Measurements from ENCODE around the gene NEU1. TPM values are rescaled to one million over a fixed set of nuclear protein-coding genes. Genes with fewer than 3 reads are reported as not detected.

Gene NEU1
- polyA plus RNA-seq, 1 donor (not counting 4 experiments of a cell fraction or from before 2014, with no cell fraction given) = 27.9 TPM

DNA sequence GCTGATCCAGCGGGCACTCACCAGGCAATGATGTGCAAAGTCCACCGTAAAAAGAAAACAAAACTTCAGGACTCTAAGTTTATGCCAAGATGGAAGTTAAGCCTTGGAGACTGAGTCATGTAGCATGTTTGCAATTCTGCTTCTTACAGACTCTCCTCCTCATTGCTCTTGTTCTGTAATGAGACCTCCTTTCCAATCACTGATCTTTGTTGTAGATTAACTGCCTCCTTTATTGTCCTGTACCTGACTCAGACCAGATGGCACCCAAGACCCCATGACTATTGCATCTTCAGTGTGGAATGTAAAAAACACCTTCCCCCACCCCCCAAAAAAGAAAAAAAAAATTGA lies 11.2 kb downstream of the NEU1 start:
- no peak overlapping the region for H3K9ac ChIP-seq (ENCODE audit: control insufficient read depth, extremely low read depth, insufficient read depth, low read length)
- no peak overlapping the region for H3K4me3 ChIP-seq (ENCODE audit: control insufficient read depth in 2 of 3, extremely low read depth in 1 of 3, insufficient read depth in 2 of 3, low read depth in 1 of 3, low read length in 3 of 3)
- no peak for FAIRE-seq
- no peaks in the 10 kb centered on the region for H3K9me1 ChIP-seq (ENCODE audit: control insufficient read depth, extremely low read depth, insufficient read depth, low read length)
- no peak overlapping the region for H2AFZ ChIP-seq (ENCODE audit: control insufficient read depth, low read length)
- H3K9me3 ChIP-seq (ENCODE audit: control insufficient read depth, low read depth, low read length) = no peaks in the 10 kb centered on the region
- H3K27ac ChIP-seq (ENCODE audit: control insufficient read depth, insufficient read depth, low read length) = no peak overlapping the region
- H3K36me3 ChIP-seq (ENCODE audit: control insufficient read depth in 2 of 2, extremely low read depth in 1 of 2, insufficient read depth in 2 of 2, low read length in 2 of 2) = peaks cover 0 to 2% of the 10 kb centered on the region in 2 experiments
- H3K4me1 ChIP-seq (ENCODE audit: control insufficient read depth, extremely low read depth, insufficient read depth, low read length) = no peaks in the 10 kb centered on the region
- TF ChIP-seq, protein P1, sequence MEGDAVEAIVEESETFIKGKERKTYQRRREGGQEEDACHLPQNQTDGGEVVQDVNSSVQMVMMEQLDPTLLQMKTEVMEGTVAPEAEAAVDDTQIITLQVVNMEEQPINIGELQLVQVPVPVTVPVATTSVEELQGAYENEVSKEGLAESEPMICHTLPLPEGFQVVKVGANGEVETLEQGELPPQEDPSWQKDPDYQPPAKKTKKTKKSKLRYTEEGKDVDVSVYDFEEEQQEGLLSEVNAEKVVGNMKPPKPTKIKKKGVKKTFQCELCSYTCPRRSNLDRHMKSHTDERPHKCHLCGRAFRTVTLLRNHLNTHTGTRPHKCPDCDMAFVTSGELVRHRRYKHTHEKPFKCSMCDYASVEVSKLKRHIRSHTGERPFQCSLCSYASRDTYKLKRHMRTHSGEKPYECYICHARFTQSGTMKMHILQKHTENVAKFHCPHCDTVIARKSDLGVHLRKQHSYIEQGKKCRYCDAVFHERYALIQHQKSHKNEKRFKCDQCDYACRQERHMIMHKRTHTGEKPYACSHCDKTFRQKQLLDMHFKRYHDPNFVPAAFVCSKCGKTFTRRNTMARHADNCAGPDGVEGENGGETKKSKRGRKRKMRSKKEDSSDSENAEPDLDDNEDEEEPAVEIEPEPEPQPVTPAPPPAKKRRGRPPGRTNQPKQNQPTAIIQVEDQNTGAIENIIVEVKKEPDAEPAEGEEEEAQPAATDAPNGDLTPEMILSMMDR (optimal IDR thresholded peaks at IDR 0.05 in 1 of 3, IDR thresholded peaks at IDR 0.05 in 1 of 3, conservative IDR thresholded peaks at IDR 0.05 in 1 of 3; ENCODE audit: extremely low read depth in 1 of 3, insufficient read depth in 2 of 3, low read length in 3 of 3) = no peak
- TF ChIP-seq EZH2 (IDR thresholded peaks at IDR 0.05; ENCODE audit: low read length) = no peak
- DNase-seq (ENCODE audit: low read depth, low spot score) = no peak
- no peak overlapping the region for H3K4me2 ChIP-seq (ENCODE audit: control insufficient read depth, extremely low read depth, insufficient read depth, low read depth, low read length)
- dilution Hi-C loops (cut with MboI; ENCODE audit: extremely low pct_ligation_motif_present, low sequenced_read_pairs) = no loop called here
- no peaks in the 10 kb centered on the region for H3K27me3 ChIP-seq (ENCODE audit: control insufficient read depth, extremely low read depth, insufficient read depth, low read length)
- no peaks in the 10 kb centered on the region for H3K79me2 ChIP-seq (ENCODE audit: control insufficient read depth, insufficient read depth, low read length)
- no peaks in the 10 kb centered on the region for H4K20me1 ChIP-seq (ENCODE audit: control insufficient read depth, extremely low read depth, insufficient read depth, low read length)

DNA sequence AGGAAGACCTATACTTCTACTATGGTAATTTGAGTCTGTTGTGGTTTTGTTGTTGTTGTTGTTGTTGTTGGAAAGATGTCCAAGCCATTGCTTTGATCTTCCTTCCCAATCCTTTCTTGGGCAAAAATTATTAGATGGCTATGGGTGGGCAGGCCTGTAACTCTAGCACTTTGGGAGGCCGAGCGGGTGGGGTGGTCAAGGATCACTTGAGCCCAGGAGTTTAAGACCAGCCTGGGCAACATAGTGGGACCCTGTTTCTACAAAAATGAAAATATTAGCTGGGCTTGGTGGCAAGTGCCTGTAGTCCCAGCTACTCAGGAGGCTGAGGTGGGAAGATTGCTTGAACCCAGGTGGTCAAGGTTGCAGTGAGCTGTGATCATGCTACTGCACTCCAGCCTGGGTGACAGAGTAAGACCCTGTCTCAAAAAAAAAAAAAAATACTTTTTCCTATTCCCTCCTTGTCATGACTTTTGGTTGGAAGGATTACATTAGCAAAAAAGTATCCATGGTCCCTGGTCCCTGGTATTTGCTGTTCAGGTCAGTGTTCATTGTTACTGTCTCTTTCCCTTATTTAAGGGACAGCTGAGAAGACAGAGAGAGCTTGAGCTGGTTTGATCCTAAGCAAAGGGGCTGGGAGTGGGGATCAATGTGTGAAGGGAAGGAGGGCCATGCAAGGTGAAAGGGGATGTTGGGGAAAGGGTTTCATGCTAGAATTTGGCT lies 11.7 kb downstream of the NEU1 start:
- H3K36me3 ChIP-seq (ENCODE audit: control insufficient read depth in 2 of 2, extremely low read depth in 1 of 2, insufficient read depth in 2 of 2, low read length in 2 of 2) = peaks cover 0 to 2% of the 10 kb centered on the region in 2 experiments
- TF ChIP-seq, protein P1 (optimal IDR thresholded peaks at IDR 0.05 in 1 of 3, IDR thresholded peaks at IDR 0.05 in 1 of 3, conservative IDR thresholded peaks at IDR 0.05 in 1 of 3; ENCODE audit: extremely low read depth in 1 of 3, insufficient read depth in 2 of 3, low read length in 3 of 3) = no peak
- TF ChIP-seq EZH2 (IDR thresholded peaks at IDR 0.05; ENCODE audit: low read length) = no peak
- no peaks in the 10 kb centered on the region for H3K79me2 ChIP-seq (ENCODE audit: control insufficient read depth, insufficient read depth, low read length)
- no peaks in the 10 kb centered on the region for H3K4me1 ChIP-seq (ENCODE audit: control insufficient read depth, extremely low read depth, insufficient read depth, low read length)
- H3K27me3 ChIP-seq (ENCODE audit: control insufficient read depth, extremely low read depth, insufficient read depth, low read length) = no peaks in the 10 kb centered on the region
- no peak for DNase-seq (ENCODE audit: low read depth, low spot score)
- no peaks in the 10 kb centered on the region for H3K9me1 ChIP-seq (ENCODE audit: control insufficient read depth, extremely low read depth, insufficient read depth, low read length)
- no peaks in the 10 kb centered on the region for H3K9me3 ChIP-seq (ENCODE audit: control insufficient read depth, low read depth, low read length)
- no peak for FAIRE-seq
- H3K4me2 ChIP-seq (ENCODE audit: control insufficient read depth, extremely low read depth, insufficient read depth, low read depth, low read length) = no peak overlapping the region
- no peak overlapping the region for H3K27ac ChIP-seq (ENCODE audit: control insufficient read depth, insufficient read depth, low read length)
- no peak overlapping the region for H3K9ac ChIP-seq (ENCODE audit: control insufficient read depth, extremely low read depth, insufficient read depth, low read length)
- H2AFZ ChIP-seq (ENCODE audit: control insufficient read depth, low read length) = no peak overlapping the region
- H4K20me1 ChIP-seq (ENCODE audit: control insufficient read depth, extremely low read depth, insufficient read depth, low read length) = no peaks in the 10 kb centered on the region
- dilution Hi-C loops (cut with MboI; ENCODE audit: extremely low pct_ligation_motif_present, low sequenced_read_pairs) = no loop called here
- no peak overlapping the region for H3K4me3 ChIP-seq (ENCODE audit: control insufficient read depth in 2 of 3, extremely low read depth in 1 of 3, insufficient read depth in 2 of 3, low read depth in 1 of 3, low read length in 3 of 3)

Measured in keratinocyte (primary cell).